T1000 (cell line): ENCODE measurements around the gene PIP4K2C.
"Not testable (repeated sequence)": the region's sequence is repeated elsewhere in the genome, so short reads cannot be mapped to it uniquely, and the experiment has no call there.

Source experiments
- DNase-seq: peaks from one replicate; lab custom pipeline; 2025; ENCODE audit warnings: mixed read lengths; lab: John Stamatoyannopoulos, UW

PIP4K2C gene

GRCh38 chr12:57636731-57637130 lies 45.7 kb downstream of the PIP4K2C start:
- not testable (repeated sequence) for DNase-seq

DNA sequence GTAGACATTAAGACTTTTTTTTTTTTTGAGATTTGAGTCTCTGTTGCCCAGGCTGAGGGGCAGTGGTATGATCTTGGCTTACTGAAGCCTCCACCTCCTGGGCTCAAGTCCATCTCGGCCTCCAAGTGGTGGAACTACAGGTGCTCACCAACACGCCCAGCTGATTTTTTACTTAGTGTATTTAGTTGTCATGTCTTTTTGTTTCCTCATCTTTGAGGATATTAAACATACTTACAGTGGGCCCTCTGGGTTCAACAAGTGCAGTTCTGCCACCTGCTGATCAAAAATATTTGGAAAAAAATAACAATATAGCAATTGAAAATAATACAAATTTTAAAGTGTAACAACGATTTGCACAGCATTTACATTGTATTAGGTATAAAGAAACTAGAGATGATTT lies 46.4 kb downstream of the PIP4K2C start:
- DNase-seq = no peak

GRCh38 chr12:57638096-57638495 lies 47.1 kb downstream of the PIP4K2C start:
- DNase-seq = no peak

- DNase-seq = no peak
These were observed 49.4 kb downstream of the PIP4K2C start for GRCh38 chr12:57640175-57641042.

DNA sequence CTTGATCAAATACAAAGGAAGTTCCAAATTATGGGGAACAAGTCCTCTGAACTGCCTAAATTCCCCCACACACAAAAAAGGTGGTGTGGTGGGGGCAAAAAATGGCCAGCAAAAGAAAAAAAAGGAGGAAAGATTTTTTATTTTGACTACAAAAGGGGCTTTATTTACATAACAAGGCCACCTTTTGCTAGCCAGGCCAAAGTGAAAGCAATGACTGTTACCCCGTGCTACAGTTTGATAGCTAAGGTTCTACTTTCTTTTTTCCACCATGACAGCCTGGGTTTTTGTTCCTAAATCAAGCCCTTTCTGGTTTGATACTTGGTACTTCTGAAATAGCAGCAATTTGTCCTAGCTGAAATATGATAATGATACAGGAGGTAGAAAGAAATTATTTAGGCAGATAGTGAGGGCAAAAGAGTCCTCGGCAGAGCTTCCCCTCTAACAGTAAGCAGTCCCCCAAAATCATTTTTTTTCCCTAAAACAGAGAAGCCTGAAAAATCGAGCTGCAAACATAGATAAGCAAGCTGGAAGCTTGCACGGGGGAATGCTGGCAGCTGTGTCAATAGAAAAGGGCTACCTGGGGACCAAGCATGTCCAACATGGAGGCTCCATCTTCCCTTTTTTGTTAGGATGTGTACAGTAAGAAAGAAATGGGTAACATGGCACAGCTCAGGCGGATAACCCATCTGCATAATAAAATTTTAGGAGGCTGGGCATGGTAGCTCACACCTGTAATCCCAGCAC lies 50.9 kb downstream of the PIP4K2C start:
- DNase-seq = no peak

GRCh38 chr12:57645990-57646658 lies 55.1 kb downstream of the PIP4K2C start:
- DNase-seq = not testable (repeated sequence)

DNA sequence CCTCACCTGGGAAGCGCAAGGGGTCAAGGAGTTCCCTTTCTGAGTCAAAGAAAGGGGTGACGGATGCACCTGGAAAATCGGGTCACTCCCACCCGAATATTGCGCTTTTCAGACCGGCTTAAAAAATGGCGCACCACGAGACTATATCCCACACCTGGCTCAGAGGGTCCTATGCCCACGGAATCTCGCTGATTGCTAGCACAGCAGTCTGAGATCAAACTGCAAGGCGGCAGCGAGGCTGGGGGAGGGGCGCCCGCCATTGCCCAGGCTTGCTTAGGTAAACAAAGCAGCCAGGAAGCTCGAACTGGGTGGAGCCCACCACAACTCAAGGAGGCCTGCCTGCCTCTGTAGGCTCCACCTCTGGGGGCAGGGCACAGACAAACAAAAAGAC lies 55.7 kb downstream of the PIP4K2C start:
- not testable (repeated sequence) for DNase-seq
